Activated CD4-positive, CD25-positive, alpha-beta regulatory T cell treated with anti-CD3 and anti-CD28 coated beads, Interleukin-2, amount 50 U/mL, for 24 hours (primary cell): ENCODE measurements around the gene C12orf50.
"Not testable (repeated sequence)": the region's sequence is repeated elsewhere in the genome, so short reads cannot be mapped to it uniquely, and the experiment has no call there.

Experiments
- ATAC-seq, 2 donors: fragments of 150-1000 bp; cut with Tn5 transposase; one replicate each; pipeline ENCODE4 v1.10.0; 2021; ENCODE audit warnings: mild to moderate bottlenecking in 1 of 2, moderate library complexity in 1 of 2

C12orf50 gene, protein sequence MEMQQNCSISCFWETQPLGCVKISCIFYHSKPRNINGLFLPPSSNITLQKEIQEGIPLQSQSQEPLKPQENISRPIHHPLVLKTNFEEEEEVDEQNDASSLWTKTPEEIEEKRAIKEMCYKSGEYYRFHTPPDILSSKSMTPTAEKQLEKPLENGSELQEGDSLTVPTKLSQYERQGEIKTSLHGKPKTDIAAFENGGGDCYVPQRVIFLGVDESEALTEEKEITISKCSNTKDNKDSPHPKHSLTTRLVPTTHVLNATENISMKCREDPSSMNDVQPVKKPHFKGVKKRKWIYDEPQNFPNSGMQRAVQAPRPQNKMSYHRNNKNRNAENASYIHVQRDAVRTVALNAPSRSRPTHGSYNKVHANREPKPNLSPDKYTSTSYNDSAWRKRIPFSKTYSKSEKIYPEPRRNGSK

DNA sequence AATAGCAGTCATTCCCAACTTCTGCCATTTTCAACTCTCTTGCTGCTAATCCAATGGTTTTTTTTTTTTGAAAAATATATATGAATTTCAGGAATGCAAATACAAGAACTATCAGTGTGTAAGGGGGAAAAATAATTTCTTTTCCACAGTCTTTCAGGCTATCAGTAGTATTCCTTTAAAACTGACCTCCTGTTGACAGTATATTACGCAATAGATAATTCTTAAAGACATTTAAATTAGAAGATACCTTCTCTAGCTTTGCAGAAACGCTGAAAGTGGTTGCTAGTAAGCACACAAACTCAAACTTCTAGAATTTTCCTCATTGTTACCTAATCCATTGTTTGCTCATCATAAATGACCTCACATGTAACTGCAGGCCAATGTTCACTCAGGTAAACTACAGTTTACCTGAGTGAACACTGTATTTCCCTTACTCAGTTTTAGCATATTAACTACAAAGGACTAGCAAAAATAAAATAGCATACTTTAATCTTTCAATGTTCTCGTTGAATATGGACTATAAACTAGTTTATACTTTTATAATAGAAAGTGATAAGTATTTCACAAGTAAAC, at the start of gene C12orf50:
Gene C12orf50, minus strand, starts transcription at position 309 of the 573 bp plus-strand sequence. CDS start 2,439 bp downstream, outside the sequence.
- ATAC-seq = no peak

GRCh38 chr12:88067301-88067700, 38.1 kb upstream of the C12orf50 start:
- ATAC-seq = no peak

DNA sequence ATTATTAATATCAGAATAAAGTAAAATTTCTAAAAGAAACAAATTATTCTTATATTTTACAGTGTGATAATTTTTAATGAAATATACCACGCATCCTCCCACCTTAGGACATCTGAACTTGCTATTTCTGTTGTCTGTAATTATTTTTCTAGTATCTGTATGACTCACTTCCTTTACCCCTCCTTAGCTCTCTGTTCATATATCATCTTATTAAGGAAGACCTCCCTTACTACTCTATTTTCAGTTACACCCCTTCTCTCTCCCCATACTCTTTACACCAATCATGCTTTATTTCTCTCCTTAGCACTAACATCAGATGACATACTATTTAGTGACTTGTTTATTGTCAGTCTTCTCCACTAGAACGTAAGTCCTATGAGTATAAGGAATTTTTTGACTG, 34.2 kb upstream of the C12orf50 start:
- no peak for ATAC-seq

DNA sequence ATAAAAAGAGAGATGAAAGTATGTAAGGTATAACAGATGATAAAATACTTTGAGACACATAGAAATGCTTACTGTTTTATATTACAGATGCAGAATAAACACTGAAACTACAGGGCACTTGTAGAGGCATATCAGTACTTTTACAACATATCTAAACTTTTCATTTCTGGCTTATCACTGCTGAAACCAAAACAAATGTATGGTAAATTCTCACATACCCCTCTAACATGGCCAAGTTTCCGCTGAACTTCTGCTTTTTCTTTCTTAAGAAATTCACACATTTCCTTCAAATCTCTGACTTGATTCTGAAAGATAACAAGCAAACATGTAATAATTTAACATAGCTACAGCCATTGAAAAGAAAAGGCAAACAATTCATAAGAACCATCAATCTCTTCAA, 33.3 kb upstream of the C12orf50 start:
- ATAC-seq = no peak

GRCh38 chr12:88058719-88059077, 29.5 kb upstream of the C12orf50 start:
- no peak for ATAC-seq

GRCh38 chr12:88057994-88058718, 29.0 kb upstream of the C12orf50 start:
- no peak for ATAC-seq

DNA sequence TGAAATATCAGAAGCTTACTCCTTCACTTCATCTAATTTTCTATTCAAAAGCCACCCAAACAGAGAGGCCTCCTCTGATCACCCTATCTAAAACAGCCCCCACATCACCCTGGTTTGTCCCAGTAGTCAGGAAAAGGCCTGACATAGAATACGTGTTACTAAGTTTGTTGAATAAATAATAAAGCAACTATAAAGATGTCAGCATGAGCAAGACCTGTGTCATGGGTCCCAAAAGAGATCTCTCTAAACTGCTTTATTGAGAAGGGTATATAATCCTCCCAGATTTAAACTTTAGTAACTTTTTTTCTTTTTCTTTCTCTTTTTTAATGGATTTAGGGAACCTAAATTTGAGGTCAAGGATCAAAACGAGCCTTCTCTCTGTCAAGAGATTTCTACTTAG, 27.4 kb upstream of the C12orf50 start:
- ATAC-seq = no peak

DNA sequence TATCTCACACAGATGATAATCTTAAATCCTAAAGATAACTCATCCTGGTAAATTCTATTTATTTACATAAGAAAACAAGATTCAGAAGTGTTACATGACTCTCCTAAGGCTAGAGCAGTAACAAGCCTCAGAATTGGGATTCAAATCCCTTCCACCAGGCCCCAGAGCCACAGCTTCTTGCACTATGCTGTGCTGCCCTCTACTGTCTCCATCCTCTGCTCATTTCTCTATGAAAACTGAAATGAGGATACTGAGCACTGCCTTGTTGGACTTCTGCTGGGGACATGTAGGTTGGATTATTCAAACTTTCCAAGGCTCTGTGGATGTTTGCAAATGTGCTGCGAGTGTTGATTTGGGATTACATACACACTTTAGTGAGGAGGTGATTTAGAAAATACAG, 23.5 kb upstream of the C12orf50 start:
- ATAC-seq = no peak

DNA sequence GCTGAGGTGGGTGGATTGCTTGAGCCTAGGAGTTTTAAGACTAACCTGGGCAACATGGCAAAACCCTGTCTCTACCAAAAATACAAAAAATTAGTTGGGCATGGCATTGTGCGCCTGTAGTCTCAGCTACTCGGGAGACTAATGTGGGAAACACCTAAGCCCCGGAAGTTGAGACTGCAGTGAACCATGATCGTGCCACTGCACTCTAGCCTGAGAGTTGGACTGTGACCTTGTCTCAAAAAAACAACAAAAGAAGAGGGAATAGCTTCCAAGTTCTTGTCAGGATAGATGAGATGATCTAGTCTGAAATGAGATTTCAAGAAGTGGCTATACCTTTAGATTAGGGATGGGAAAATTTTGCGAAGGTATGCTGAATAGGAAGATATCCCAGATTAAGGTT, 14.8 kb upstream of the C12orf50 start:
- ATAC-seq = no peak

DNA sequence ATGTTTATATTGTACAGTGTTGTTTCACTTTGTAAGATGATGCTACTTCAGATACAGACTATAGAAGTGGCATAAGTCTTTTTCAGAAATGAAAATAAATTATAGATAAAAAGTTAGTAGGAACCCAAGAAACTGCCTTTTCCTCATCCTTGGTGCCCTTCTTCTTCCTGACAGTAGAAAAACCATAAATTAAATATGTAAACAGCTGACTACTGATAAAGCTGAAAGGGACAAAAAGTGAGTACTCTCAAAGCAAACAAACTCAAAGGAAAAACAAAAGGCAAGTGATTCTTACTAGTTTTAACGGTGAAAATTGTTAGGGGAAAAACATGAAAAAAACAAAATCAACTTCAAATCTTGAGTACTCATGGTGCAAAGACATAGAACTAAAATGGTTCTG, 8.6 kb upstream of the C12orf50 start:
- no peak for ATAC-seq

GRCh38 chr12:88036353-88036965, 7.3 kb upstream of the C12orf50 start:
- no peak for ATAC-seq

DNA sequence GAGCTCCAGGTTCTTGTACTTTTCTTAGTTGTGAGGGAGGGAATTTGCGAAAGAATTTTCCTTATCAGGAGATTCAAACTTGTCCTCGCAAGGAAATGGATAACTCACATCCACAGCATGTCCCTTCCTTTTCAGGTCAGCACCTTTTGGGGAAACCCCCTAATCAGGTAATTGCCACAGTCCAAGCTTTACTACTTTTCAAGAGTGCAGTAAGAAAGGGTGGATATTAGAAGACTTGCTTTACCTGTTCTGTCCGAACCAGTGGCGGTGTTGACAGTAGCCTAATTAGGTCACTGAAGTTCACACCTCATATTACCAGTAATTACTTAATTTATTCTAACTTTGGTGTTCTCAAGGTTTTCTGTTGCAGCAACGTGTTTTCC, 6.7 kb upstream of the C12orf50 start:
- ATAC-seq = peak in 1 of 2 donors; percentile 2

- peak; percentile 99 to 100 for ATAC-seq
Measured at GRCh38 chr12:88035271-88035906, 6.2 kb upstream of the C12orf50 start.

- ATAC-seq = not testable (repeated sequence)
Measured at GRCh38 chr12:88031161-88031560, 2.0 kb upstream of the C12orf50 start.

GRCh38 chr12:88026196-88026595, 3.0 kb downstream of the C12orf50 start:
- no peak for ATAC-seq

DNA sequence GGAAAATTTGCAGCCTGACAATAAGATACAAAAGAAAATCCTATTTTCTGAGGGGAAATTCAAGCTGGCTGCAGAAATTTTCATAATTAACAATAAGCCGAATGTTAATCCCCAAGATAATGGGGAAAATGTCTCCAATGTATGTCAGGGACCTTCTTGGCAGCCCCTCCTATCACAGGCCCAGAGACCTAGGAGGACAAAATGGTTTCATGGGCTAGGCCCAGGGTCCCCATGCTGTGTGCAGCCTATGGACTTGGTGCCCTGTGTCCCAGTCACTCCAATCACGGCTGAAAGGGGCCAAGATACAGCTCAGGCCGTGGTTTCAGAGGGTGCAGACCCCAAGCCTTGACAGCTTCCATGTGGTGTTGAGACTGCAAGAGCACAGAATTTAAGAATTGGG, 11.2 kb downstream of the C12orf50 start:
- ATAC-seq = no peak

DNA sequence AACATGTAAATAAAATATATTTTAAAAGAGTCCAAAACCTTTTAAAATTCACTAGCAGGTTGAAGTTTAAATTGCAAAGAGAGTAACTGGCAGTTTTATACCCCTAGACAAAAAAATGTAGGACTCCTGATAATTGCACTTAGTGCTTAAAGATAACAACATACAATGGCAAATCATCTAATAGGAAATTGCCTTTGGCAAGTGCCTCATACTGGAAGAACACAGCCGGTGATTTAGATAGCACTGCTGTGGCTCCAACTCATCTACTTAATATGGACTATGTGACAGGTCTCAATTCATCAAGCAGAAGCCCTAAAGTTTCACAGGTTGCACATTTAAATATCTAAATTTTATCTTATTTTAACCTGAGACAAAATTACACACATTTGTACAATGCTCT, 13.4 kb downstream of the C12orf50 start:
- ATAC-seq = no peak

DNA sequence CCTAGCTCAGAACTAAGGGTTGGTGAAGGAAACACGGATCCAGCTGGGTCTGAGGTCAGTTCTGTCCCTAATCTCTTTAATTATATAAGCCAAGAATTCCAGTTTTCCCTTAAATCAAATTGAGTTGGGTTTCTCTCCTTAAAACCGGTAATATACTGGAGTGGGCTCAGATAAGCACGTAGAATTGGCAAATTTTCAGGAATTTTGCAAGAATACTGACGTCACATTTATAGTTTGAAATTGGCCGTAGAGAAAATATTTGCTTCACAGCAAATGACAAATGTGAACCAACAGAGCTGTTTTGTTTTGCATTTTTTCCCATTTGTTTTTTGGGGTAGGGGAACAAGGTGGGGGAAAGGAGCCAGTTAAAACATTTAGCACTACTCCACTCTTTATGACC, 17.4 kb downstream of the C12orf50 start:
- ATAC-seq = no peak

DNA sequence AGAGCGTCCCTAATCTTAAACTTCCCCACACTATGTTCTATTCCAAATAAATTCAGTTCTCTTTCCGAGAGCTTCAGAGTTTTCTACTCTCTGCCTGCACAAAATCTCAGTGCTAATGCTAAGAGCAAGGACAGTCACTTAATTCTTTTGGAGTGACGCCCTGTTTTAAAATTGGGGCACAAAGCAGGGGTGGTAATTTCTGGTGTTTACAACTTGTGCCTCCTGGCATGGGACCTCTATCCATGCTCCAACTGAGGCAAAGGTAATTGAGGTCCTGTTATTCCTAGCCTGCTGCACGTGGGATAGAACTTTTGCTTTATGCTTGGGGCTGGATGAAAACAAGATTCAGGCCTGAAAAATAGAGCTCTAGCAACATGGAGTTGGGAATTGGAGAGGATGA, 22.9 kb downstream of the C12orf50 start:
- ATAC-seq = no peak

DNA sequence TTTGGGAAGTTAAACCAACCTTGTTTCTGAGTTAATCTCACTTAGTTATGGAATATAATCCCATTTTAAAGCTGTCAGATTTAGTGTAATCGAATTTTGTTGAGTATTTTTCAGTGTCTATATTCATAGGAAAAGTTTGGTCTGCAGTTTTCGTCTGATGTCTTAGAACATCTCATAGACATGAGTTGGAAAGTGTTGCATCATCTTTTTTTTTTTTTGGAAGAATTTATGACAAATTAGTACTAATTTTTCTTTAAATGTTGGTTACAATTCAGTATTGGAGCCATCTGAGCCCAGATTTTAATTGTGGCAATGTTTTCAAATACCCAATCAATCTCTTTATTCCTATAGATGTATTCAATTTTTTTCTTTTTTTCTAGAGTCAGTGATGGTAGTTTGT, 27.9 kb downstream of the C12orf50 start:
- no peak for ATAC-seq

DNA sequence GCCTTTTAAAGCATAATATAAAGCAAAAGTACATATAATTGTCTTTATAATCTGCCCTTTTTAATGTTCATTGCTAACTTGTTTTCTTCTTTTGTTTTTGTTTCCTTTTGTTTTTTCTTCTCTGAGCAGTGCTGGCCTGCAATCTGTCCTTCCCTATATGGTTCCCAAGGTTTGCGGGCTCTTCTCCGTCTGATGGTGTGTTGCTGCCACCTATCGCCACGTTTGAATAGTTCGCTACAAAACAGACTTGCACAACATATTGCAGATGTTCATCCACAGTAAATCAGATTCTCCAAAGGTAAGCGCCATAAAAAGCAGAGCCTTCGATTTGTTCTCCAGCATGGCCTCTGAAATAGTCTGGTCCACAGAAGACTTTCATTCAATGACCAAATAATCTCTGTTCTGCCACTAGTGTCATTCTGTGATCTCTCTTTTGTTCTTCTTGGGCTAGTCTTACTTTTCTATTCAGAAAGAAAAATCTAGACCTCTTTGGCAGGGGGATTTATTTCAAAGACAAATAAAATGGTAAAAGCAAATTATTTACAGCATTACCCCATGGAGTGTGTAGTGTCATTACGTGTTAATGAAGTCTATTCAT, 33.5 kb downstream of the C12orf50 start:
- peak in 1 of 2 donors; percentile 38 for ATAC-seq

- no peak for ATAC-seq
Measured at GRCh38 chr12:87991483-87991882, 37.7 kb downstream of the C12orf50 start.

DNA sequence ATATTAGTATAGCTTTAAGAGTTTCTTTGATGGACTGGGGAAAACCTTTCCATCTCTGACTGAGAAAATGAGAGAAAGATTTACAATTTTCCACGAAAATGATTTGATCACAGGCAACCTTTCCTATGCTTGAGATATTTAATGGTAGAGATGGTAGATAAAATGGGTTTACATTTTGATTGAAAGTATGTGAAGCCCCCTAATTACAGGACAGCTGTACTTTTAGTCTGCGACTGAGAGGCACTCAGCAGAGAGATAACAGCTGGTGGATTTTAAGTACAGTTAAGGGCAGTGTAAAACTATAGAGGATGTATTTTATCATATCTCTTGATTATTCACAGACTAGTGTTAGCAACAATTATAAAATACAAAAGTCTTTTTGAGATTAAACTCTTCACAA, 40.7 kb downstream of the C12orf50 start:
- ATAC-seq = no peak
